Endodermal cell (in vitro differentiated cells): ENCODE data around the gene GINS1. TPM values are rescaled to one million over a fixed set of nuclear protein-coding genes. Genes with fewer than 3 reads are reported as not detected.
"Not testable (repeated sequence)": the region's sequence is repeated elsewhere in the genome, so short reads cannot be mapped to it uniquely, and the experiment has no call there.

Experiments
- DNase-seq: peaks from one replicate; pipeline ENCODE4 v3.0.0-alpha.2; 2017
- H3K27ac ChIP-seq: 2 replicates; pipeline ENCODE4 v1.5.1; 2013; ENCODE audit warnings: mild to moderate bottlenecking, low read depth, low read length, moderate library complexity
- H3K27me3 ChIP-seq: 2 replicates; pipeline ENCODE4 v1.6.1; 2013; ENCODE audit warnings: mild to moderate bottlenecking, low read length, moderate library complexity; ENCODE audit not compliant: insufficient read depth, control insufficient read depth, poor library complexity, severe bottlenecking
- H3K36me3 ChIP-seq: 2 replicates; pipeline ENCODE4 v1.7.0; 2013; ENCODE audit warnings: mild to moderate bottlenecking, low read length, moderate library complexity; ENCODE audit not compliant: control insufficient read depth, insufficient read depth
- H3K4me1 ChIP-seq: one replicate; pipeline ENCODE4 v1.7.0; 2013; ENCODE audit warnings: low read length; ENCODE audit not compliant: control insufficient read depth, insufficient read depth
- H3K4me3 ChIP-seq: 2 replicates; pipeline ENCODE4 v1.5.1; 2013; ENCODE audit warnings: mild to moderate bottlenecking, low read length, moderate library complexity
- H3K9ac ChIP-seq: 2 replicates; pipeline ENCODE4 v1.6.1; 2013; ENCODE audit warnings: mild to moderate bottlenecking, low read length, moderate library complexity; ENCODE audit not compliant: poor library complexity, severe bottlenecking; ENCODE audit errors: extremely low read depth
- H3K9me3 ChIP-seq: 2 replicates; pipeline ENCODE4 v1.6.1; 2013; ENCODE audit warnings: mild to moderate bottlenecking, low read length, moderate library complexity; ENCODE audit not compliant: control insufficient read depth
- H3K27ac Mint-ChIP-seq: 2 replicates; pipeline ENCODE4 v1.8.0; 2020; ENCODE audit warnings: mixed read lengths
- H3K27me3 Mint-ChIP-seq: 2 replicates; pipeline ENCODE4 v1.8.0; 2021; ENCODE audit warnings: mild to moderate bottlenecking, mixed read lengths; ENCODE audit not compliant: insufficient read depth
- H3K36me3 Mint-ChIP-seq: 2 replicates; pipeline ENCODE4 v1.8.0; 2020; ENCODE audit warnings: low read depth, mixed read lengths
- H3K4me1 Mint-ChIP-seq: 2 replicates; pipeline ENCODE4 v1.8.0; 2020; ENCODE audit warnings: mixed read lengths
- H3K4me3 Mint-ChIP-seq: 2 replicates; pipeline ENCODE4 v1.8.0; 2020; ENCODE audit warnings: mild to moderate bottlenecking, moderate library complexity, mixed read lengths
- H3K9me3 Mint-ChIP-seq: 2 replicates; pipeline ENCODE4 v1.8.0; 2020; ENCODE audit warnings: mild to moderate bottlenecking, mixed read lengths
- WGBS, 2 experiments: methylation state at CpG; one replicate each; pipeline versions ENCODE4 v1.1.5 to v1.1.7; 2013; ENCODE audit warnings: missing lambda C conversion rate in 2 of 2, mixed read lengths in 1 of 2; ENCODE audit not compliant: insufficient coverage in 1 of 2, insufficient read length in 1 of 2; 5-methylcytosine and 5-hydroxymethylcytosine counted together
- total RNA-seq, 2 donors: library from RNA; stranded (reverse); fragmentation: NEBNext Ultra II Directional in 1 of 2; extraction: Animal tissue kit (Norgen Biotek cat#: 25700) in 1 of 2; gene quantifications; 2 replicates in 1 of 2; 3 replicates in 1 of 2; pipeline ENCODE4 v1.2.1, GENCODE V29; 2021
- TF ChIP-seq, protein P1 (sequence below): fragments of 200-600 bp; sonication (generic); conservative IDR thresholded peaks from 2 replicates; pipeline ENCODE4 v1.5.0; 2021; ENCODE audit warnings: antibody characterized with exemption, mild to moderate bottlenecking

GINS1 gene
- total RNA-seq, 2 donors from 2014 or later = 40.2 to 48.6 TPM

DNA sequence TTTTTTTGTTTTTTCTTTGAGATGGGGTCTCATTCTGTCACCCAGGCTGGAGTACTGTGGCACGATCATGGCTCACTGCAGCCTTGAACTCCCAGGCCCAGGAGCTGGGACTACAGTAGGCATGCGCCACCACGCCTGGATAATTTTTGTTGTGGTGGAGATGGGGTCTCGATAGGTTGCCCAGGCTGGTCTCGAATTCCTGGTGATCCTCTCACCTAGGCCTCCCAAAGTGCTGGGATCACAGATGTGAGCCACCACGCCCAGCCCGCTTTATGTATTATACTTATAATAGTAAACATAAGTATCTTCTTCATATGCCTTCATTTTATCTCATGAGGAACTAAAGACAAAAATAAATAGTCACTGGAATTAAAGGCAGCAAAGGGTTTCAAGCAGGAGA is 63.5 kb downstream of the GINS1 start:
- Histone ChIP-seq H3K4me1 (no peaks in the 10 kb centered on the region), H3K9me3 (no peaks in the 10 kb centered on the region), H3K27me3 (no peaks in the 10 kb centered on the region), H3K36me3 (peaks cover 75% of the 10 kb centered on the region), H3K9ac (no peak overlapping the region), H3K4me3 (no peak overlapping the region), H3K27ac (no peak overlapping the region)
- Mint-ChIP-seq H3K4me1 (peaks cover 3% of the 10 kb centered on the region), H3K36me3 (peaks cover 68% of the 10 kb centered on the region), H3K27ac (no peak overlapping the region), H3K27me3 (no peaks in the 10 kb centered on the region), H3K4me3 (no peak overlapping the region), H3K9me3 (no peaks in the 10 kb centered on the region)
- TF ChIP-seq, protein P1, sequence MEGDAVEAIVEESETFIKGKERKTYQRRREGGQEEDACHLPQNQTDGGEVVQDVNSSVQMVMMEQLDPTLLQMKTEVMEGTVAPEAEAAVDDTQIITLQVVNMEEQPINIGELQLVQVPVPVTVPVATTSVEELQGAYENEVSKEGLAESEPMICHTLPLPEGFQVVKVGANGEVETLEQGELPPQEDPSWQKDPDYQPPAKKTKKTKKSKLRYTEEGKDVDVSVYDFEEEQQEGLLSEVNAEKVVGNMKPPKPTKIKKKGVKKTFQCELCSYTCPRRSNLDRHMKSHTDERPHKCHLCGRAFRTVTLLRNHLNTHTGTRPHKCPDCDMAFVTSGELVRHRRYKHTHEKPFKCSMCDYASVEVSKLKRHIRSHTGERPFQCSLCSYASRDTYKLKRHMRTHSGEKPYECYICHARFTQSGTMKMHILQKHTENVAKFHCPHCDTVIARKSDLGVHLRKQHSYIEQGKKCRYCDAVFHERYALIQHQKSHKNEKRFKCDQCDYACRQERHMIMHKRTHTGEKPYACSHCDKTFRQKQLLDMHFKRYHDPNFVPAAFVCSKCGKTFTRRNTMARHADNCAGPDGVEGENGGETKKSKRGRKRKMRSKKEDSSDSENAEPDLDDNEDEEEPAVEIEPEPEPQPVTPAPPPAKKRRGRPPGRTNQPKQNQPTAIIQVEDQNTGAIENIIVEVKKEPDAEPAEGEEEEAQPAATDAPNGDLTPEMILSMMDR = no peak
- 93 to 97% methylated on average over 3 to 7 of the region's 7 CpGs for WGBS, 2 experiments
- no peak for DNase-seq

GRCh38 chr20:25473297-25473696 is 65.8 kb downstream of the GINS1 start:
- not testable (repeated sequence) for H3K9me3 Mint-ChIP-seq, H3K27ac Mint-ChIP-seq, H3K4me1 ChIP-seq, H3K27me3 Mint-ChIP-seq, H3K4me3 Mint-ChIP-seq, DNase-seq, H3K4me3 ChIP-seq, H3K9ac ChIP-seq, H3K27me3 ChIP-seq, H3K9me3 ChIP-seq, H3K27ac ChIP-seq, H3K4me1 Mint-ChIP-seq
- WGBS, 2 experiments = 100% methylated on average over 1 of the region's 2 CpGs; no CpG with 5 or more reads in 1 of the 2 experiments
- H3K36me3 Mint-ChIP-seq = peaks cover 66% of the 10 kb centered on the region
- peaks cover 69% of the 10 kb centered on the region for H3K36me3 ChIP-seq

- Histone ChIP-seq H3K9ac (no peak overlapping the region), H3K9me3 (no peaks in the 10 kb centered on the region), H3K4me1 (no peaks in the 10 kb centered on the region), H3K27ac (no peak overlapping the region), H3K27me3 (no peaks in the 10 kb centered on the region), H3K36me3 (peaks cover 78% of the 10 kb centered on the region), H3K4me3 (no peak overlapping the region)
- Mint-ChIP-seq H3K36me3 (peaks cover 74% of the 10 kb centered on the region), H3K27me3 (no peaks in the 10 kb centered on the region), H3K9me3 (no peaks in the 10 kb centered on the region), H3K27ac (peak overlapping the region; percentile 39), H3K4me1 (no peaks in the 10 kb centered on the region), H3K4me3 (no peak overlapping the region)
- 95 to 96% methylated on average over 30 to 52 of the region's 52 CpGs for WGBS, 2 experiments
- peak; percentile 46 for DNase-seq
- TF ChIP-seq, protein P1 = no peak
These were observed 68.9 kb downstream of the GINS1 start for GRCh38 chr20:25476106-25477013.
